Activated CD4-positive, alpha-beta T cell treated with anti-CD3 and anti-CD28 coated beads for 36 hours (primary cell): ENCODE results near the gene RNGTT. TPM values are rescaled to one million over a fixed set of nuclear protein-coding genes. Genes with fewer than 3 reads are reported as not detected.
A peak's percentile ranks its signal among the peaks of the same experiment; 100 is the strongest.

Source experiments
- ATAC-seq: fragments of 200-7000 bp; cut with Tn5 transposase; one replicate; pipeline ENCODE4 v1.10.0; 2021; ENCODE audit warnings: mild to moderate bottlenecking, moderate library complexity
- CTCF ChIA-PET: fragments of 350-600 bp; sonication (Branson Sonifier 250); formaldehyde crosslinking; loops from one replicate; lab custom pipeline; 2021; ENCODE audit warnings: antibody characterized with exemption; lab: Charles Lee
- POLR2A ChIA-PET: fragments of 350-600 bp; sonication (Branson Sonifier 250); formaldehyde crosslinking; loops from one replicate; lab custom pipeline; 2021; ENCODE audit warnings: antibody characterized with exemption, inconsistent platforms; lab: Charles Lee
- DNase-seq: peaks from one replicate; pipeline ENCODE4 v3.0.0-alpha.2; 2020
- H3K27ac Mint-ChIP-seq: one replicate; pipeline ENCODE4 v1.8.0; 2021; ENCODE audit warnings: mixed read lengths
- H3K27me3 Mint-ChIP-seq: one replicate; pipeline ENCODE4 v1.8.0; 2021; ENCODE audit warnings: mixed read lengths
- H3K36me3 Mint-ChIP-seq: one replicate; pipeline ENCODE4 v1.8.0; 2021; ENCODE audit warnings: low read depth, mixed read lengths
- H3K4me1 Mint-ChIP-seq: one replicate; pipeline ENCODE4 v1.8.0; 2021; ENCODE audit warnings: mixed read lengths
- H3K4me3 Mint-ChIP-seq: one replicate; pipeline ENCODE4 v1.8.0; 2021; ENCODE audit warnings: mild to moderate bottlenecking, moderate library complexity, mixed read lengths
- H3K9me3 Mint-ChIP-seq: one replicate; pipeline ENCODE4 v1.8.0; 2021; ENCODE audit warnings: low read depth, mixed read lengths
- intact Hi-C, 2 experiments: fragments of 100-400 bp; cut with DNase I in 1 of 2; cut with micrococcal nuclease in 1 of 2; formaldehyde crosslinking; loops; one replicate each; pipeline versions ENCODE4 v1.14.2 to v1.15.1; 2022 to 2024; cut with DNase I, micrococcal nuclease
- total RNA-seq, 2 experiments: library from RNA; stranded (reverse); gene quantifications; one replicate each; pipeline ENCODE4 v1.2.3, GENCODE V29; 2021

The RNGTT gene
- total RNA-seq, 2 experiments from 2014 or later: 17.5 to 21.5 TPM

DNA sequence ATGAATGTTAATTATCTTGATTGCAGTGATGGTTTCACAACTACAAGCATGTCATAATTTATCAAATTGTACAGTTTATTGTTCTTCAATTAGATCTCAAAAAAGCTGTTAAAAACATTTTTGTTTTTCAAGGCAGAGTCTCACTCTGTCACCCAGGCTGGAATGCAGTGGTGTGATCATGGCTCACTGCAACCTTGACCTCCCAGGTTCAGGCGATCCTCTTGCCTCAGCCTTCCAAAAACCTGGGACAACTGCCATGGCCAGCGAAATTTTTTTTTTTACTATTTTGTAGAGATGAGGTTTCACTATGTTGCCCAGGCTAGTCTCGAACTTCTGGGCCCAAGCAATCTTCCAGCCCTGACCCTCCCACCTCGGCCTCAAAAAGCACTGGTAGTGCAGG lies 286.1 kb downstream of the RNGTT start:
- no peak overlapping the region for H3K27ac Mint-ChIP-seq
- H3K4me3 Mint-ChIP-seq: no peak overlapping the region
- POLR2A ChIA-PET: no interaction called here
- H3K36me3 Mint-ChIP-seq: peaks cover 35% of the 10 kb centered on the region
- H3K9me3 Mint-ChIP-seq: peaks cover 3% of the 10 kb centered on the region
- intact Hi-C loops: no loop called here
- ATAC-seq (no peak), DNase-seq (no peak)
- CTCF ChIA-PET: no interaction called here
- no peaks in the 10 kb centered on the region for H3K27me3 Mint-ChIP-seq
- no peaks in the 10 kb centered on the region for H3K4me1 Mint-ChIP-seq

DNA sequence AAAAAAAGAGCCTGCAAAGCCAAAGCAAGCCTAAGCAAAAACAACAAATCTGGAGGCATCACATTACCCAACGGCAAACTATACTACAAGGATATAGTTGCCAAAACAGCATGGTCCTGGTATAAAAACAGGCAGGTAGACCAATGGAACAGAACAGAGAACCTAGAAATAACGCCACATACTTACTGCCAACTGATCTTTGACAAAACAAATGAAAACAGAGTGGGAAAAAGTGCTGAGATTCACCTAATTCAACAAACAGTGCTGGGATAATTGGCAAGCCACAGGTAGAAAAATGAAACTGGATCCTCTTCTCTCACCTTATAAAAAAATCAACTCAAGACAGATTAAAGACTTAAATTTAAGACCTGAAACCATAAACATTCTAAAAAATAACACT lies 291.8 kb downstream of the RNGTT start:
- CTCF ChIA-PET: no interaction called here
- no peak for ATAC-seq
- H3K27ac Mint-ChIP-seq: no peak overlapping the region
- H3K4me1 Mint-ChIP-seq: no peaks in the 10 kb centered on the region
- H3K4me3 Mint-ChIP-seq: no peak overlapping the region
- H3K27me3 Mint-ChIP-seq: no peaks in the 10 kb centered on the region
- POLR2A ChIA-PET: no interaction called here
- peaks cover 70% of the 10 kb centered on the region for H3K36me3 Mint-ChIP-seq
- peaks cover 30% of the 10 kb centered on the region for H3K9me3 Mint-ChIP-seq
- intact Hi-C loops: no loop called here
- DNase-seq: no peak

DNA sequence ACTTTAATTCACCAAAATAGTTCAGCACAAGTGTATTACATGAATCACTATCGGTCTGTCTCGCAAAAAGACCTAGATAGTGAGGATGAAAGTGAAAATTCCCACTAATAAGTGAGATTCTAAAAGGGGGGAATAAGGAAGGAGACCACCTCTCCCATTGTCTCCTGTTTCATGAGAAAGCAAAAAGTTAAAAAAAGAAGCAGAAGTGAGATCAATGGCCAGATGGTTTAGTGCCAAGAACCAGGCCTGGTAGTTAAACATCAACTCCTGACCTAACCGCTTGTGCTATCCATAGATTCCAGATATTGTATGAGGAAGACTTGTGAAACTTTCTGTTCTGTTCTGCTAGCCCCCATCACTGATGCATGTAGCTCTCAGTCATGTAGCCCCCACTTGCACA lies 293.0 kb downstream of the RNGTT start:
- Mint-ChIP-seq H3K27ac (no peak overlapping the region), H3K27me3 (no peaks in the 10 kb centered on the region), H3K9me3 (peaks cover 30% of the 10 kb centered on the region), H3K4me1 (no peaks in the 10 kb centered on the region), H3K4me3 (no peak overlapping the region), H3K36me3 (peaks cover 67% of the 10 kb centered on the region)
- CTCF ChIA-PET: interaction anchor here (1.0 kb wide), 1 partner anchor 40 kb away, joined by 3 read pairs; no protein-coding TSS in a partner anchor
- intact Hi-C loops: no loop called here
- no peak for DNase-seq
- no peak for ATAC-seq
- POLR2A ChIA-PET: no interaction called here

DNA sequence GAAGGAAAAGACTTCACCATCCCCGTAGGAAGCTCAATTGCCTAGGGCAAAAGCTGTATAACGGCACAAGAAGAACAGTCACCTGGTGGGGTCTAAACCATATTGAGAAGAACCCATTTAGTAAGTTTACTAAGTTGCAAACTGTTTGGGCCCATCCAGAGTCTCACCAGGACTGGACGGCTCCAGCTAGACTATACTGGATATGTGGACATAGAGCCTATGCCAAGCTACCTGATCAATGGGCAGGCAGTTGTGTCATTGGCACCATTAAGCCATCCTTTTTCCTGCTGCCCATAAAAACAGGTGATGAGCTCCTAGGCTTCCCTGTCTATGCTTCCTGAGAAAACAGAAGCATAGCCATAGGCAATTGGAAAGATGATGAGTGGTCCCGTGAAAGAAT lies 293.9 kb downstream of the RNGTT start:
- Mint-ChIP-seq H3K4me3 (no peak overlapping the region), H3K36me3 (peaks cover 67% of the 10 kb centered on the region), H3K27me3 (no peaks in the 10 kb centered on the region), H3K9me3 (peaks cover 30% of the 10 kb centered on the region), H3K27ac (no peak overlapping the region), H3K4me1 (no peaks in the 10 kb centered on the region)
- DNase-seq (no peak), ATAC-seq (no peak)
- POLR2A ChIA-PET: no interaction called here
- intact Hi-C loops: no loop called here
- CTCF ChIA-PET: interaction anchor here (1.0 kb wide), 1 partner anchor 41 kb away, joined by 3 read pairs; no protein-coding TSS in a partner anchor

DNA sequence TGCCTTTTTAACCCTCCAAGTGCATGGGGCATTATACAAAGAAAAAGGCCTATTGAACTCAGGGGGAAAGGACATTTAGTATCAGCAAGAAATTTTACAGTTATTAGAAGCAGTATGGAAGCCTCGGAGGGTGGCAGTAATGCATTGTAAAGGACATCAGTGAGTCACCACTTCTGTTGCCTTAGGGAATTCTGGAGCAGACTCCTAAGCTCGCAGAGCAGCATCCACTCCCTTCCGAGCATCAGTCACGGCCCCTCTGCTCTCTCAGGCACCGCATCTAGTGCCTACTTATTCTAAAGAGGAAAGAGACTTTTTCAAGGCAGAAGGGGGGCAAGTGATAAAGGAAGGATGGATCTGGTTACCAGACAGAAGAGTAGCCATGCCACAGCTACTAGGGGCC lies 296.5 kb downstream of the RNGTT start:
- no peak overlapping the region for H3K27ac Mint-ChIP-seq
- H3K4me3 Mint-ChIP-seq: no peak overlapping the region
- H3K36me3 Mint-ChIP-seq: peaks cover 66% of the 10 kb centered on the region
- ATAC-seq: no peak
- peaks cover 32% of the 10 kb centered on the region for H3K9me3 Mint-ChIP-seq
- peaks cover 6% of the 10 kb centered on the region for H3K4me1 Mint-ChIP-seq
- H3K27me3 Mint-ChIP-seq: no peaks in the 10 kb centered on the region
- ChIA-PET POLR2A (no interaction called here), CTCF (no interaction called here)
- DNase-seq: no peak
- intact Hi-C loops: no loop called here

DNA sequence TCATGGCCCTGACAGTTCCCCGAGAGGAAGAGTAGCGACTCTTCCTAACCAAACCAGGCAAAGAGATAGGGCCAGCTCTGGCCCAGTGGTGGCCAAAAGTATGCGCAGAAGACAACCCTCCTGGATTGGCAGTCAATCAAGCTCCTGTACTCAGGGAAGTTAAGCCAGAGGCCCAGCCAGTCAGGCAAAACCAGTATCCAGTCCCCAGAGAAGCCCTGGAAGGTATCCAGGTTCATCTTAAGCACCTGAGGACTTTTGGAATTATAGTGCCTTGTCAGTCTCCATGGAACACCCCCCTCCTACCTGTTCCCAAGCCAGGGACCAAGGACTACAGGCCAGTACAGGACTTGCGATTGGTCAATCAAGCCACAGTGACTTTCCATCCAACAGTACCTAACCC lies 298.3 kb downstream of the RNGTT start:
- no peak overlapping the region for H3K4me3 Mint-ChIP-seq
- DNase-seq (no peak), ATAC-seq (no peak)
- no peak overlapping the region for H3K27ac Mint-ChIP-seq
- peaks cover 6% of the 10 kb centered on the region for H3K4me1 Mint-ChIP-seq
- no peaks in the 10 kb centered on the region for H3K27me3 Mint-ChIP-seq
- peaks cover 58% of the 10 kb centered on the region for H3K36me3 Mint-ChIP-seq
- H3K9me3 Mint-ChIP-seq: peaks cover 21% of the 10 kb centered on the region
- intact Hi-C loops: no loop called here
- ChIA-PET CTCF (no interaction called here), POLR2A (no interaction called here)

DNA sequence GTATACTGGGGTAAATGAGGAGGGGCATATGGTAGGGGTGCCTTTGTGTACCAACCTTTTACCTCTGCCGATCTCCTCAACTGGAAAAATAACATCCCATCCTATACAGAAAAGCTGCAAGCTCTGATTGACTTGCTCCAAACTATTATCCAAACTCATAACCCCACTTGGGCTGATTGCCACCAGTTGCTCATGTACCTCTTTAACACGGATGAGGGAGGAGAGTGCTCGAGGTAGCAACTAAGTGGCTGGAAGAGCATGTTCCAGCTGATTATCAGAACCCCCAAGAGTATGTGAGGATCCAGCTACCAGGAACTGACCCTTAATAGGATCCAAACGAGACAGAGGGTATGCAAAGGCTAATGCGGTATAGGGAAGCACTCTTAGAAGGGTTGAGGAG lies 299.6 kb downstream of the RNGTT start:
- no peak for ATAC-seq
- Mint-ChIP-seq H3K36me3 (peaks cover 60% of the 10 kb centered on the region), H3K4me1 (peaks cover 6% of the 10 kb centered on the region), H3K27ac (no peak overlapping the region), H3K27me3 (no peaks in the 10 kb centered on the region), H3K9me3 (peaks cover 24% of the 10 kb centered on the region), H3K4me3 (no peak overlapping the region)
- POLR2A ChIA-PET: no interaction called here
- intact Hi-C loops: no loop called here
- CTCF ChIA-PET: no interaction called here
- no peak for DNase-seq

DNA sequence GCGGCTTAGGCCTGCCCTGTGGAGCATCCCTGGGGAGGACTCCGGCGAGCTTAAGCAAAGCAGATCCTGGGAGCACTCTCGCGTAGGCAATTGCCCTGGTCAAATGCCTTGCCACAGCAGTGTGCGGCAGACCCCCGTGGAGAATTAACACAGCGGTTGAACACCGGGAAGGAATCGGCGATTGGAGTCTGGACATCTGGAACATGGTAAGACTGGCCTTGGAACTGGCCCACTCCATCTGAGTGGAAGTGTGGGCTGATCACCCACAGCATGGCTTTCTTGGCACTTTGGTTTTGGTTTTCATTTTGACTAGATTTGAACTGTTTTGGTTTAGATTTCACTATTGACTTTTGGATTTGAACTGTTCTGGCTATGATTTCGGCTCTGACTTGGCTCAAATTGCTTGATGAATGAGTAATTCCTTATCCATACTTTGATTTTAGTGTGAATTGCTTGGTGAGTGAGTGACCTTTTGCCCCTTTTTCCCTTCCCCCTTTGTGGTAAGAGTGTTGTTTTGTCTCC lies 300.7 kb downstream of the RNGTT start:
- no peak overlapping the region for H3K4me3 Mint-ChIP-seq
- ATAC-seq (peak; percentile 44), DNase-seq (no peak)
- CTCF ChIA-PET: no interaction called here
- POLR2A ChIA-PET: no interaction called here
- H3K27me3 Mint-ChIP-seq: no peaks in the 10 kb centered on the region
- peaks cover 59% of the 10 kb centered on the region for H3K36me3 Mint-ChIP-seq
- peaks cover 24% of the 10 kb centered on the region for H3K9me3 Mint-ChIP-seq
- no peak overlapping the region for H3K27ac Mint-ChIP-seq
- intact Hi-C loops: no loop called here
- H3K4me1 Mint-ChIP-seq: peaks cover 6% of the 10 kb centered on the region

DNA sequence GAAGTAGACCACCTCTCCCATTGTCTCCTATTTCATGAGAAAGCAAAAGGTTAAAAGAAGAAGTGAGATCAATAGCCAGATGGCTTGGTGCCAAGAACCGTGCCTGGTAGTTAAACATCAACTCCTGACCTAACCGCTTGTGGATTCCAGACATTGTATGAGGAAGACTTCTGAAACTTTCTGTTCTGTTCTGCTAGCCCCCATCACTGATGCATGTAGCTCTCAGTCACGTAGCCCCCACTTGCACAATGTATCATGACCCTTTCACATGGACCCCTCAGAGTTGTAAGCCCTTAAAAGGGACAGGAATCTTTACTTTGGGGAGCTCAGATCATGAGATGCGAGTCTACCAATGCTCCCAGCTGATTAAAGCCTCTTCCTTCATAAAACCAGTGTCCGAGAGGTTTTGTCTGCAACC lies 301.2 kb downstream of the RNGTT start:
- Mint-ChIP-seq H3K27ac (no peak overlapping the region), H3K4me1 (peaks cover 6% of the 10 kb centered on the region), H3K4me3 (no peak overlapping the region), H3K9me3 (peaks cover 27% of the 10 kb centered on the region), H3K36me3 (peaks cover 61% of the 10 kb centered on the region), H3K27me3 (no peaks in the 10 kb centered on the region)
- intact Hi-C loops: no loop called here
- ChIA-PET CTCF (no interaction called here), POLR2A (no interaction called here)
- ATAC-seq: no peak
- no peak for DNase-seq

DNA sequence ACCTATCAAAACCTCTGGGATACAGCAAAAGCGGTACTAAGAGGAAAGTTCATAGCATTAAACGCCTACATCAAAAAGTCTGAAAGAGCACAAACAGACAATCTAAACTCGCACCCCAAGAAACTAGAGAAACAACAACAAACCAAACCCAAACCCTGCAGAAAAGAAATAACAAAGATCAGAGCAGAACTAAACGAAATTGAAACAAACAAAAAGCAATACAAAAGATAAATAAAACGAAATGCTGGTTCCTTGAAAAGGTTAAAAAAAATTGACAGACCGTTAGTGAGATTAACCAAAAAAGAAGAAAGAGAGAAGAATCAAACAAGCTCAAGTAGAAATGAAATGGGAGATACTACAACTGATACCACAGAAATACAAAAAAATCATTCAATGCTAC lies 302.3 kb downstream of the RNGTT start:
- Mint-ChIP-seq H3K36me3 (peaks cover 61% of the 10 kb centered on the region), H3K27ac (no peak overlapping the region), H3K4me3 (no peak overlapping the region), H3K27me3 (no peaks in the 10 kb centered on the region), H3K9me3 (peaks cover 27% of the 10 kb centered on the region), H3K4me1 (peaks cover 6% of the 10 kb centered on the region)
- ATAC-seq (no peak), DNase-seq (no peak)
- ChIA-PET CTCF (no interaction called here), POLR2A (no interaction called here)
- intact Hi-C loops: no loop called here

DNA sequence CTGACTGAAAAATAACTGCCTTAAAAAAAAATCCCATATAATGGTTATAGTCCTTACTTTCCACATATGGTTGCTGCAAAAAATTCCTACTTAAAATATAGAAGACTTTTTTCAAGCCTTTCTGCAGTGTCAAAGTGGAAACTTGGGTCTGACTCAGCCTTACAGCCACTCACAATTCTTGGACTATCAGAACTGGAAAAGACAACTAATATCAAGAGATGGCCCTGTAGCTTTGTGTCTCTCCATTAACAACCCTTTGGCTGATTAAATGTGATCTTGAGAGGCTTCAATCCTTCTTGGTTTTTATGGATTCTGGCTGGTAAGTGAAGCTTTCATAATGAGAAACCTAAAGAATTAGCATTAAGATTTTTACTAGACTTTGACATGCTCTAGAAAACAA lies 307.8 kb downstream of the RNGTT start:
- Mint-ChIP-seq H3K4me1 (peaks cover 3% of the 10 kb centered on the region), H3K27me3 (no peaks in the 10 kb centered on the region), H3K27ac (no peak overlapping the region), H3K4me3 (no peak overlapping the region), H3K9me3 (peaks cover 15% of the 10 kb centered on the region), H3K36me3 (peaks cover 34% of the 10 kb centered on the region)
- POLR2A ChIA-PET: no interaction called here
- CTCF ChIA-PET: interaction anchor here (0.6 to 1.0 kb wide), 2 partner anchors 15 to 56 kb away, joined by 3 read pairs; no protein-coding TSS in a partner anchor
- ATAC-seq: no peak
- intact Hi-C loops: no loop called here
- no peak for DNase-seq

DNA sequence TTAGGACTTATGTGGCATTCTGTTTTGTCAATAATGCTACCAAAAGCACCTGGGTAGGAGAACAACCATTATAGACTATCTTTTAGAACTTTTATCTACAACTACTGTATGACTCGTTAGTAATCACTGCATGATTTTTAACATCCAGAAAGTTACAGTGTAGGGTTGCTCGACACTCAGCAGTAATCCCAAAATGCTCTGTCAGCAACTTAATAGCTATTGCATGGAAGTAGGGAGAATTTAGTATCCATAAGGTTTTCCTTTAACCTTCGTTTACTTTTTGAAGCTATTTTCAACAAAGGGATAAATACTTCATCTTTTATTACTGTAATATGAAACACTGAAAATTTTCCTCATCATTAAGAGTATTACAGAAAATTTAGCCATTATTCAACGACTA lies 309.5 kb downstream of the RNGTT start:
- intact Hi-C loops: no loop called here
- CTCF ChIA-PET: interaction anchor here (1.0 kb wide), 1 partner anchor 1169 kb away, joined by 3 read pairs; no protein-coding TSS in a partner anchor

More for the DNA sequence above, 309.5 kb downstream of the RNGTT start:
- ATAC-seq (no peak), DNase-seq (no peak)
- POLR2A ChIA-PET: no interaction called here
- Mint-ChIP-seq H3K4me1 (peaks cover 7% of the 10 kb centered on the region), H3K4me3 (no peak overlapping the region), H3K36me3 (peaks cover 24% of the 10 kb centered on the region), H3K9me3 (peaks cover 6% of the 10 kb centered on the region), H3K27me3 (no peaks in the 10 kb centered on the region), H3K27ac (no peak overlapping the region)
